Uterine smooth muscle cell (primary cell): ENCODE data around the gene NAT16. TPM values are rescaled to one million over a fixed set of nuclear protein-coding genes. Genes with fewer than 3 reads are reported as not detected.

Experiments
- total RNA-seq: library from RNA; depleted of rRNA; stranded (reverse); fragments of >200 nt; gene quantifications from 2 replicates; pipeline ENCODE4 v1.2.3, GENCODE V29; 2014

NAT16 gene
- under 0.01 and 0.33 TPM in 2 replicates for total RNA-seq

GRCh38 chr7:101180130-101180755, at the start of gene NAT16:
NAT16 (minus strand) TSS chr7:101180293; CDS start chr7:101174807, 5,486 bp downstream.

GRCh38 chr7:101217388-101218235, 37.5 kb upstream of the NAT16 start, which contains the start of the genes PLOD3 and ZNHIT1:
PLOD3 (minus strand) TSS chr7:101217581; CDS start chr7:101217274, 307 bp downstream.
ZNHIT1 (plus strand) TSS chr7:101218165; CDS start chr7:101218196, 31 bp downstream.

GRCh38 chr7:101200862-101201599, 20.9 kb upstream of the NAT16 start, which contains the start of gene MOGAT3:
MOGAT3 (minus strand) TSS chr7:101201036; CDS start chr7:101200854, 182 bp downstream.

DNA sequence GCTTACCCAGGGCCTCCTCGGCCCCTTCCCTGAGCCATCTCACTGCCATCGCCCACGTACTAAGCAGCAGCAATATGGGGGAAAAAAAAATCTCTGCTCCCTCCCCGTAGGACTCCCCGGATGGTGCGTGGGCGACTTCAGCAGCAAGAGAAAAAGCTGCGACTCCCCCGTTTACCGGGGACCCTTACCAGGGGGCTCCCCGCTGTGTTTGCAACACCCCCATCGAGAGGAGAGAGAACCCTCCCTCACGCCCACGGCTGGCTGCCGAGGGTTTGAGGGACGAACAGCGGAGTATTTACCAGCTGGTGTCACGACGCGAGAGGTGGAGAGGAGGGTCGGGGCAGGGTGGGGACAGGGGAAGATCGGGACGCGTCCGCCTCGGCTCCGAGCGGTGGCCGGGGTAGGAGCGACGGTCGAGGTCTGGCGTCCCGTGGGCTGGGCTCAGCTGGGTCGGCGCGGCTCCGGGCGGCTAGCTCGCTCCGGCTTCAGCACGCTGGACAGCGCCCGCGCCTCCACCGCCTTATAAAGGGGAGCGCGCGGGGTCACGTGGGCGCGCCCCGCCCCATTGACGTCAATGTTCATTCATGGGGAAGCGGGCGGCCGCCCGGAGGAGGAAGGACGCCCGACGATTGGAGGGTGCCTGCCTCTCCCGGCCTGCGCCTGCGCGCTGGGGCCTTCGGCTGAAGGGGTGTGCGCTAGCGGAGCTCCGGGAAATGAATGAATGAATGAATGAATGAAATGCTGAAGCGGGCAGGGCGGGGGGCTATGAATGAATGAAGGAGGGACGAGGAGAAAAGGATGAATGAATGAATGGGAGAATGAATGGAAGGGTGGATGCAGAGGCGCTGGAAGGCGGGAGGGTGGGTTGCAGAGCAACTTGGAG, 14.8 kb downstream of the NAT16 start, which contains the start of gene VGF:
Gene VGF (minus strand): TSS at position 495 of the 883 bp plus-strand sequence. CDS start 726 bp downstream, outside the sequence.

DNA sequence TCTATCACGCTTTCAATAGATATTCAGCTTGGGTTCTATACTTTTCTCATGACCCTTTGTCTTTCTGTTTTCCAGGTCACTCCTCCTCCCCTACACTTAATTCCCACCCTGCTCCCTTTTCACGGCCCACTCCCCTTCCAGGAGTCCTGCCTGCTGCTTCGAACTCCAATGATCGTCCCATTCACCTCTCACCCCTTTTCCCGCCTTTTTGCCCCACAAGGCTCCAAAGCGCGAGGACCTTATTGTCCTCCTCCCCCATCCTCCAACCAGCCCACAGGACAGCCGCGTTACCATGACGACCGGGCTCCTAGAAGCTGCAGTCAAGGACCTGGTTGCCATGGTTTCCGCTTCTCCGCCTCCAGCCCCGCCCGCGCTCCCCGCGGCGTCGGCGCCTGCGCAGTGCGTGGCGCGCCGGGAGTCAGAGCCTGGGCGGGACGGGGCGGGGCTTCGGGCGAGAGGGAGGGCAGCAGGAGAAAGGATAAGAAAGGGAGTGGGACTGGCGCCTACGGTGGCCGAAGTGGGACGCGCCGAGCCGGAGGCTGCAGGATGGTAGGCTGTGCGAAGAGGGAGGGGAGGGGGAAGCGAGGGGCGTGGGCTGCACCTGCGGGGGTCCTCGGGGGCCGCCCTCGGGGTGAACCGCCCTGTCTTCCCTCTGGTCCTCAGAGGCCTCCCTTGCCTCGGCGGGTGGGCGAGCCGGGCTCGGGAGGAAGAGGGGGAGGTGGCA, 26.0 kb downstream of the NAT16 start, which contains the start of gene AP1S1:
Gene AP1S1 (plus strand): TSS at position 508 of the 724 bp plus-strand sequence. CDS start 39 bp downstream, at position 547.

GRCh38 chr7:101126651-101127459, 53.2 kb downstream of the NAT16 start, which contains the start of gene SERPINE1:
SERPINE1 (plus strand) TSS chr7:101127104; CDS start chr7:101128394, 1,290 bp downstream.

Other genes with a start within 250 kb of the NAT16 start
- under 0.01 TPM in 1 of 2 replicates, not detected in the other for gene MUC3A, start 230.8 kb downstream of the NAT16 start, total RNA-seq
- 0.37 and 0.44 TPM in 2 replicates for gene MUC12, start 210.7 kb downstream of the NAT16 start, total RNA-seq
- gene MUC17, start 160.2 kb downstream of the NAT16 start, total RNA-seq: under 0.01 TPM in 1 of 2 replicates, not detected in the other
- 21.9 and 23.0 TPM in 2 replicates for gene TRIM56, start 94.8 kb downstream of the NAT16 start, total RNA-seq
- 410 and 462 TPM in 2 replicates for gene SERPINE1, start 53.2 kb downstream of the NAT16 start, total RNA-seq
- gene AP1S1, start 25.8 kb downstream of the NAT16 start, total RNA-seq: 201 and 213 TPM in 2 replicates
- 198 and 249 TPM in 2 replicates for gene VGF, start 14.7 kb downstream of the NAT16 start, total RNA-seq
- gene MOGAT3, start 20.7 kb upstream of the NAT16 start, total RNA-seq: not detected in 2 replicates
- 100 and 110 TPM in 2 replicates for gene PLOD3, start 37.3 kb upstream of the NAT16 start, total RNA-seq
- 72.3 and 91.5 TPM in 2 replicates for gene ZNHIT1, start 37.9 kb upstream of the NAT16 start, total RNA-seq
- gene CLDN15, start 57.5 kb upstream of the NAT16 start, total RNA-seq: 2.5 and 3.5 TPM in 2 replicates
- 225 and 261 TPM in 2 replicates for gene FIS1, start 64.8 kb upstream of the NAT16 start, total RNA-seq
- 26.1 and 26.7 TPM in 2 replicates for gene IFT22, start 141.5 kb upstream of the NAT16 start, total RNA-seq
- gene COL26A1, start 182.6 kb upstream of the NAT16 start, total RNA-seq: not detected in 2 replicates